CD14-positive monocyte (primary cell): Measurements from ENCODE around the gene IGFBP6. TPM values are rescaled to one million over a fixed set of nuclear protein-coding genes. Genes with fewer than 3 reads are reported as not detected.

Experiments used
- DNase-seq, 3 donors: peaks; one replicate each; pipeline ENCODE4 v3.0.0-alpha.2; 2011 to 2022
- H2AFZ ChIP-seq: 2 replicates; pipeline ENCODE4 v1.6.0; 2012; ENCODE audit warnings: mild to moderate bottlenecking, low read depth, low read length, inconsistent platforms; ENCODE audit not compliant: insufficient read depth, poor library complexity, severe bottlenecking
- H3K27ac ChIP-seq, 2 donors: 1 replicate in 1 of 2; 2 replicates in 1 of 2; pipeline ENCODE4 v1.5.1; 2012 to 2013; ENCODE audit warnings: low read length in 2 of 2, control low read depth in 1 of 2, inconsistent platforms in 1 of 2, low read depth in 1 of 2, mild to moderate bottlenecking in 1 of 2
- H3K27me3 ChIP-seq, 2 donors: one replicate each; pipeline versions ENCODE4 v1.6.0 to v1.6.1; 2011 to 2013; ENCODE audit warnings: low read length in 2 of 2; ENCODE audit not compliant: control insufficient read depth in 2 of 2, insufficient read depth in 2 of 2
- H3K36me3 ChIP-seq, 2 donors: replicated peaks in 1 of 2; 1 replicate in 1 of 2; 2 replicates in 1 of 2; pipeline versions ENCODE4 v1.5.1 to v1.6.1; 2012 to 2013; ENCODE audit warnings: low read length in 2 of 2, control low read depth in 1 of 2, inconsistent platforms in 1 of 2, mild to moderate bottlenecking in 1 of 2; ENCODE audit not compliant: insufficient read depth in 2 of 2, control insufficient read depth in 1 of 2
- H3K4me1 ChIP-seq, 2 donors: 1 replicate in 1 of 2; 2 replicates in 1 of 2; pipeline versions ENCODE4 v1.5.1 to v1.6.1; 2012 to 2013; ENCODE audit warnings: low read length in 2 of 2, control low read depth in 1 of 2, inconsistent platforms in 1 of 2, mild to moderate bottlenecking in 1 of 2, moderate library complexity in 1 of 2; ENCODE audit not compliant: insufficient read depth in 2 of 2, control insufficient read depth in 1 of 2
- H3K4me2 ChIP-seq: replicated peaks from 2 replicates; pipeline ENCODE3; 2012; ENCODE audit warnings: low read length, moderate library complexity, mild to moderate bottlenecking; ENCODE audit not compliant: poor library complexity, severe bottlenecking; ENCODE audit errors: extremely low read depth
- H3K4me3 ChIP-seq, 3 experiments: fragments of 200-600 bp in 1 of 3; sonication (generic) in 1 of 3; replicated peaks in 1 of 3; 1 replicate in 2 of 3; 2 replicates in 1 of 3; pipeline ENCODE4 v1.5.1; 2011 to 2013; ENCODE audit warnings: low read length in 3 of 3, mild to moderate bottlenecking in 3 of 3, control low read depth in 2 of 3, low read depth in 2 of 3, inconsistent platforms in 1 of 3, moderate library complexity in 1 of 3
- H3K79me2 ChIP-seq: 2 replicates; pipeline ENCODE4 v1.6.0; 2012; ENCODE audit warnings: mild to moderate bottlenecking, control low read depth, inconsistent platforms, low read length, moderate library complexity; ENCODE audit not compliant: insufficient read depth
- H3K9ac ChIP-seq: 2 replicates; pipeline ENCODE4 v1.6.0; 2017; ENCODE audit warnings: low read length, mild to moderate bottlenecking; ENCODE audit not compliant: insufficient read depth, poor library complexity, severe bottlenecking
- H3K9me3 ChIP-seq, 2 donors: replicated peaks in 1 of 2; 1 replicate in 1 of 2; 2 replicates in 1 of 2; pipeline versions ENCODE4 v1.5.1 to v1.6.1; 2012 to 2013; ENCODE audit warnings: low read length in 2 of 2, control low read depth in 1 of 2; ENCODE audit not compliant: control insufficient read depth in 1 of 2, insufficient read depth in 1 of 2
- H4K20me1 ChIP-seq: 2 replicates; pipeline ENCODE4 v1.6.0; 2012; ENCODE audit warnings: mild to moderate bottlenecking, low read length, control low read depth, moderate library complexity; ENCODE audit not compliant: insufficient read depth
- H3K27ac Mint-ChIP-seq, 7 donors: one replicate each; pipeline ENCODE4 v1.8.0; 2020; ENCODE audit warnings: mild to moderate bottlenecking in 7 of 7, mixed read lengths in 7 of 7, moderate library complexity in 6 of 7, inconsistent platforms in 2 of 7
- H3K27me3 Mint-ChIP-seq, 3 donors: one replicate each; pipeline ENCODE4 v1.8.0; 2021 to 2022; ENCODE audit warnings: low read depth in 3 of 3, mild to moderate bottlenecking in 3 of 3, mixed read lengths in 3 of 3, moderate library complexity in 3 of 3, inconsistent platforms in 1 of 3
- H3K36me3 Mint-ChIP-seq, 2 donors: one replicate each; pipeline ENCODE4 v1.8.0; 2020; ENCODE audit warnings: mixed read lengths in 2 of 2, inconsistent platforms in 1 of 2, mild to moderate bottlenecking in 1 of 2
- H3K4me1 Mint-ChIP-seq: one replicate; pipeline ENCODE4 v1.8.0; 2020; ENCODE audit warnings: mild to moderate bottlenecking, mixed read lengths
- H3K4me3 Mint-ChIP-seq, 2 donors: one replicate each; pipeline ENCODE4 v1.8.0; 2020; ENCODE audit warnings: mild to moderate bottlenecking in 2 of 2, mixed read lengths in 2 of 2, moderate library complexity in 1 of 2
- H3K9me3 Mint-ChIP-seq, 7 donors: one replicate each; pipeline ENCODE4 v1.8.0; 2020 to 2022; ENCODE audit warnings: mixed read lengths in 7 of 7, mild to moderate bottlenecking in 6 of 7, moderate library complexity in 6 of 7, inconsistent platforms in 2 of 7
- WGBS: methylation state at CpG from one replicate; pipeline ENCODE4 v1.1.5; 2013; ENCODE audit warnings: missing lambda C conversion rate; ENCODE audit not compliant: insufficient coverage; 5-methylcytosine and 5-hydroxymethylcytosine counted together
- intact Hi-C, 2 donors: fragments of 100-400 bp; cut with micrococcal nuclease; formaldehyde crosslinking; loops; one replicate each; pipeline versions ENCODE4 v1.15.0 to v1.15.1; 2023
- polyA plus RNA-seq, 3 donors: library from polyadenylated mRNA; depleted of rRNA in 1 of 3; unstranded in 2 of 3; stranded (reverse) in 1 of 3; fragments of 300-500 nt in 2 of 3; fragments of >200 nt in 1 of 3; fragmentation: Illumina TruSeq in 2 of 3; gene quantifications; 1 replicate in 2 of 3; 2 replicates in 1 of 3; pipeline ENCODE4 v1.2.3, GENCODE V29; 2012 to 2021
- TF ChIP-seq, protein P1 (sequence below): fragments of 200-600 bp; IDR thresholded peaks from one replicate; pipeline ENCODE4 v1.8.0; 2022; ENCODE audit warnings: antibody characterized with exemption, mild to moderate bottlenecking

The IGFBP6 gene
- polyA plus RNA-seq, 3 donors = 0.20 TPM; not detected in 2

GRCh38 chr12:53067074-53067992, 30.1 kb upstream of the IGFBP6 start:
- Histone ChIP-seq H3K79me2 (no peaks in the 10 kb centered on the region), H3K4me2 (no peak overlapping the region), H2AFZ (no peak overlapping the region), H3K4me1 (peaks cover 11 to 23% of the 10 kb centered on the region in 2 donors), H3K27ac (no peak overlapping the region), H3K9me3 (no peaks in the 10 kb centered on the region), H3K36me3 (peaks cover 62 to 85% of the 10 kb centered on the region in 2 donors), H3K27me3 (no peaks in the 10 kb centered on the region), H3K9ac (no peak overlapping the region), H3K4me3 (no peak overlapping the region), H4K20me1 (peaks cover 38% of the 10 kb centered on the region)
- Mint-ChIP-seq H3K27me3 (no peaks in the 10 kb centered on the region), H3K9me3 (peaks cover 0 to 1% (median 0%) of the 10 kb centered on the region in 7 donors), H3K4me3 (no peak overlapping the region), H3K36me3 (peaks cover 88 to 93% of the 10 kb centered on the region in 2 donors), H3K27ac (peak overlapping the region in 3 of 7 donors; percentile 9 to 66 (median 46)), H3K4me1 (peaks cover 29% of the 10 kb centered on the region)
- intact Hi-C loops = loop anchor here (5.0 kb wide), 2 partner anchors 35 to 130 kb away; partner anchors contain the start of gene SOAT2 (in 1 of the 2)
- DNase-seq = no peak
- TF ChIP-seq, protein P1, sequence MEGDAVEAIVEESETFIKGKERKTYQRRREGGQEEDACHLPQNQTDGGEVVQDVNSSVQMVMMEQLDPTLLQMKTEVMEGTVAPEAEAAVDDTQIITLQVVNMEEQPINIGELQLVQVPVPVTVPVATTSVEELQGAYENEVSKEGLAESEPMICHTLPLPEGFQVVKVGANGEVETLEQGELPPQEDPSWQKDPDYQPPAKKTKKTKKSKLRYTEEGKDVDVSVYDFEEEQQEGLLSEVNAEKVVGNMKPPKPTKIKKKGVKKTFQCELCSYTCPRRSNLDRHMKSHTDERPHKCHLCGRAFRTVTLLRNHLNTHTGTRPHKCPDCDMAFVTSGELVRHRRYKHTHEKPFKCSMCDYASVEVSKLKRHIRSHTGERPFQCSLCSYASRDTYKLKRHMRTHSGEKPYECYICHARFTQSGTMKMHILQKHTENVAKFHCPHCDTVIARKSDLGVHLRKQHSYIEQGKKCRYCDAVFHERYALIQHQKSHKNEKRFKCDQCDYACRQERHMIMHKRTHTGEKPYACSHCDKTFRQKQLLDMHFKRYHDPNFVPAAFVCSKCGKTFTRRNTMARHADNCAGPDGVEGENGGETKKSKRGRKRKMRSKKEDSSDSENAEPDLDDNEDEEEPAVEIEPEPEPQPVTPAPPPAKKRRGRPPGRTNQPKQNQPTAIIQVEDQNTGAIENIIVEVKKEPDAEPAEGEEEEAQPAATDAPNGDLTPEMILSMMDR = no peak
- 89% methylated on average over 3 of the region's 7 CpGs for WGBS

DNA sequence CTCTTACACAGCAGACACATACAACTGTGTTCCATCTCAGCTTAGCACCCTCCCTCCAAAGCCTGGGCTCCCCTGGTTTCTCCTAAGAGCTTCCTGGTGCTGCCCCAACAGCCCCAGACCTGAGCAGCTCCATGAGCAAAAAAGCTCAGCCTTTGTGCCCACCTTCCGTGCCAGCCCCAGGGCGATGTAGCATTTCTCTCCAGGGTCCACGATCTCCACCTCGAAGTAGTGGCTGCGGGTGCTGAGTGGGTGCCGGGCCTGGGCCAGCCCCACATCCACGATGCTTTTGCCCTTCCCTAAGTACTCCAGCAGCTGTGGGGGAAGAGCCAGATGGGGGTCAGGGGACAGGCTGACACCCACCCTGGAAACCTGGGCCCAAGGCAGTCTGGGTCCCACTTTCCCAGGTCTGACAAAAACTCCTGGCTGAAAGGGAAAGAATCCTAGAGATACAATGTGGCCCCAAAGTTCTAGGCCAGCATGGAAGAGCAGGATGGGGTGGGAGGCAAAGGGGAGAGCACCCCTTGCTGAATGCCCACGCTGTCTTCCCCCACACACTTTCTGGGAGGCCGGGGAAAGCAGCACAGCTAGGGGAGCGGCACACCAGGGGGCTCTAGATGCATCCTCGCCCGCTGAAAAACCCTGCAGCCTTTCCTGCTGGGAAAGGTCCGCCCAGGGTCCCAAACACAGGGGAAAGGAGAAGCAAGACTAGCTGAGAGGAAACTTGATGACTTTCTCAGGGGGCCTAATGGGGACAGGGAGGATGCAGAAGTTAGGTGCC, 29.3 kb upstream of the IGFBP6 start:
- H3K27ac Mint-ChIP-seq = peak overlapping the region in 4 of 7 donors; percentile 5 to 79 (median 70)
- H3K36me3 Mint-ChIP-seq = peaks cover 89 to 96% of the 10 kb centered on the region in 2 donors
- no peak overlapping the region for H3K9ac ChIP-seq

More for the DNA sequence above, 29.3 kb upstream of the IGFBP6 start:
- Histone ChIP-seq H3K79me2 (no peaks in the 10 kb centered on the region), H2AFZ (no peak overlapping the region), H3K27ac (no peak overlapping the region), H3K9me3 (no peaks in the 10 kb centered on the region), H3K4me3 (no peak overlapping the region), H3K36me3 (peaks cover 62 to 87% of the 10 kb centered on the region in 2 donors), H4K20me1 (peaks cover 41% of the 10 kb centered on the region), H3K27me3 (no peaks in the 10 kb centered on the region), H3K4me2 (no peak overlapping the region), H3K4me1 (peaks cover 20 to 31% of the 10 kb centered on the region in 2 donors)
- intact Hi-C loops = loop anchor here (5.0 kb wide), 2 partner anchors 34 to 129 kb away; partner anchors contain the start of gene SOAT2 (in 1 of the 2)
- H3K4me3 Mint-ChIP-seq = no peak overlapping the region
- 83% methylated on average over 13 of the region's 13 CpGs for WGBS
- DNase-seq = no peak
- no peaks in the 10 kb centered on the region for H3K27me3 Mint-ChIP-seq
- peaks cover 0 to 1% (median 0%) of the 10 kb centered on the region in 7 donors for H3K9me3 Mint-ChIP-seq
- H3K4me1 Mint-ChIP-seq = peaks cover 38% of the 10 kb centered on the region
- TF ChIP-seq, protein P1 = no peak
